Kidney (tissue), 14 donors: Measurements from ENCODE around the gene ABTB2. TPM values are rescaled to one million over a fixed set of nuclear protein-coding genes. Genes with fewer than 3 reads are reported as not detected.

Experiments
- DNase-seq, 5 donors: peaks; one replicate each; pipeline ENCODE4 v3.0.0-alpha.2; 2013 to 2020
- FAIRE-seq: peaks from 2 replicates; lab custom pipeline; 2012; peaks lifted over from hg19 to GRCh38; lab: Jason Lieb, UNC
- H3K27ac ChIP-seq, 2 donors: one replicate each; pipeline ENCODE4 v1.7.0; 2013; ENCODE audit warnings: low read depth in 2 of 2, low read length in 2 of 2, inconsistent platforms in 1 of 2
- H3K27me3 ChIP-seq: one replicate; pipeline ENCODE4 v1.7.1; 2013; ENCODE audit warnings: low read length, inconsistent platforms; ENCODE audit not compliant: control insufficient read depth, insufficient read depth
- H3K36me3 ChIP-seq, 3 donors: one replicate each; pipeline versions ENCODE4 v1.7.0 to v1.7.1; 2013; ENCODE audit warnings: low read length in 3 of 3, control low read depth in 1 of 3, inconsistent platforms in 1 of 3; ENCODE audit not compliant: insufficient read depth in 3 of 3, control insufficient read depth in 2 of 3
- H3K4me1 ChIP-seq, 3 donors: one replicate each; pipeline versions ENCODE4 v1.7.0 to v1.7.1; 2013; ENCODE audit warnings: low read length in 3 of 3, inconsistent platforms in 1 of 3, low read depth in 1 of 3; ENCODE audit not compliant: control insufficient read depth in 2 of 3, insufficient read depth in 2 of 3
- H3K4me3 ChIP-seq, 3 donors: one replicate each; pipeline versions ENCODE4 v1.7.0 to v1.8.1; 2013; ENCODE audit warnings: low read length in 3 of 3, control low read depth in 1 of 3, inconsistent platforms in 1 of 3
- H3K9ac ChIP-seq, 3 donors: one replicate each; pipeline versions ENCODE4 v1.7.0 to v1.7.1; 2013; ENCODE audit warnings: low read length in 3 of 3, control low read depth in 1 of 3, inconsistent platforms in 1 of 3
- H3K9me3 ChIP-seq, 3 donors: one replicate each; pipeline versions ENCODE4 v1.7.0 to v1.7.1; 2013; ENCODE audit warnings: low read length in 3 of 3, control low read depth in 1 of 3, inconsistent platforms in 1 of 3; ENCODE audit not compliant: control insufficient read depth in 2 of 3, insufficient read depth in 1 of 3
- intact Hi-C: fragments of 100-400 bp; cut with DNase I; formaldehyde crosslinking; loops from one replicate; pipeline ENCODE4 v1.11.1; 2022
- polyA plus RNA-seq: library from polyadenylated mRNA; stranded (reverse); fragments of 350-450 nt; fragmentation: Illumina TruSeq; extraction: RNeasy Lipid Tissue Mini Kit (QIAGEN cat#74804); gene quantifications from one replicate; pipeline ENCODE4 v1.2.3, GENCODE V29; 2014; ENCODE audit warnings: low read depth, low replicate concordance; ENCODE audit not compliant: insufficient read depth
- total RNA-seq: library from RNA; stranded (reverse); fragmentation: NEBNext Ultra II Directional; extraction: Animal tissue kit (Norgen Biotek cat#: 25700); gene quantifications from one replicate; pipeline ENCODE4 v1.2.1, GENCODE V29; 2021
- TF ChIP-seq, protein P1 (sequence below): IDR thresholded peaks from 3 replicates; pipeline ENCODE4 v1.5.1; 2012; ENCODE audit warnings: mild to moderate bottlenecking, moderate library complexity, borderline replicate concordance; ENCODE audit not compliant: insufficient read depth; ENCODE audit errors: extremely low read depth
- donor health status: control.
- donor health status: control.
- donor health status: control.
- donor health status: control.
- donor health status: control.
- donor health status: DM: yes; HTN: yes; CAD: no.
- donor health status: Normal renal cell carcinoma (clear cell type).

ABTB2 gene
- total and polyA plus RNA-seq, 2 donors from 2014 or later: 7.6 to 22.1 TPM

DNA sequence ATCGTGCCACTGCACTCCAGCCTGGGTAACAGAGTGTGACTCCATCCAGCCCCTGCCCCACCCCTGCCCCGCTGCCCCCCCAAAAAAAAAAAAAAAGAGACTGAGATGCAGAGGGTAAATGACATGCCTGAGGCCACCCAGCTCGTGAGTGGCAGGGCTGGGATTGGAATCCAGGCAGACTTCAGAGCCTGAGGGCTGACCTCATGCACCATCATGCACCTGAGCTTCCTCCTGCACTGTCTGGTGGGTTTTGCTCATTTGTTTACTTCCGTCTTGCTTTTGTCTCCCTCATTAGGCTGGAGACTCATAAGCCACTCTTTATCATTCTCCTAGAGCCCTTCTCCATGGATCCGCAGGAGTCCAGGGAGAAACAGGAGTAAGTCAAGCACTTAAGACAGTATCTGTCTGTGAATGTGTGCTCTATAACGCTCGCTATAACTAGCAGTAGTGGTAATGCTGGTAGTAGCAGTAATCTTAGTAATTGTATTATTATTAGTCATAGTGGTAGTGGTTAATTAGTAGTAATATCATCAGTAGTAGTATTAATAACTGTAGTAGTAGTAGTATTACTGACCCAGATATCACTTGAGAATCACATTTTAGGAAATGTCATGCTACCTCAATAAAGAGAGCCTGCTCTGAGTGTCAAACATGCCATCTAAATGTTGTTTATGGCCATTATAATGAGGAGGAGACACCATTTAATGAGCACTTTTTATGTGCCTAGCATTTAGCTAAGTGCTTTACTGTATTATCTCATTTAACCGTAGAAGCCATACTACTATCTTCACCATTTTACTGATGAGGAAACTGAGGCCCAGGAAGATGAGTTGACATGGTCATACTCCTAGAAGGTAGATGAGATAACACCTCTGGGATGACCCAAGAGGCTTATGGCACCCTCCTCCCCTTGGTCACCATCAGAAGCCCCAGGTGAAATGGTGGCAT, 167.3 kb downstream of the ABTB2 start:
- Histone ChIP-seq H3K27ac (no peak overlapping the region), H3K27me3 (no peaks in the 10 kb centered on the region), H3K4me3 (no peak overlapping the region), H3K9me3 (no peaks in the 10 kb centered on the region), H3K9ac (no peak overlapping the region), H3K4me1 (peaks cover 0 to 16% (median 3%) of the 10 kb centered on the region in 3 donors), H3K36me3 (no peaks in the 10 kb centered on the region)
- no peak for FAIRE-seq
- TF ChIP-seq, protein P1, sequence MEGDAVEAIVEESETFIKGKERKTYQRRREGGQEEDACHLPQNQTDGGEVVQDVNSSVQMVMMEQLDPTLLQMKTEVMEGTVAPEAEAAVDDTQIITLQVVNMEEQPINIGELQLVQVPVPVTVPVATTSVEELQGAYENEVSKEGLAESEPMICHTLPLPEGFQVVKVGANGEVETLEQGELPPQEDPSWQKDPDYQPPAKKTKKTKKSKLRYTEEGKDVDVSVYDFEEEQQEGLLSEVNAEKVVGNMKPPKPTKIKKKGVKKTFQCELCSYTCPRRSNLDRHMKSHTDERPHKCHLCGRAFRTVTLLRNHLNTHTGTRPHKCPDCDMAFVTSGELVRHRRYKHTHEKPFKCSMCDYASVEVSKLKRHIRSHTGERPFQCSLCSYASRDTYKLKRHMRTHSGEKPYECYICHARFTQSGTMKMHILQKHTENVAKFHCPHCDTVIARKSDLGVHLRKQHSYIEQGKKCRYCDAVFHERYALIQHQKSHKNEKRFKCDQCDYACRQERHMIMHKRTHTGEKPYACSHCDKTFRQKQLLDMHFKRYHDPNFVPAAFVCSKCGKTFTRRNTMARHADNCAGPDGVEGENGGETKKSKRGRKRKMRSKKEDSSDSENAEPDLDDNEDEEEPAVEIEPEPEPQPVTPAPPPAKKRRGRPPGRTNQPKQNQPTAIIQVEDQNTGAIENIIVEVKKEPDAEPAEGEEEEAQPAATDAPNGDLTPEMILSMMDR: no peak
- DNase-seq: no peak
- intact Hi-C loops: no loop called here

DNA sequence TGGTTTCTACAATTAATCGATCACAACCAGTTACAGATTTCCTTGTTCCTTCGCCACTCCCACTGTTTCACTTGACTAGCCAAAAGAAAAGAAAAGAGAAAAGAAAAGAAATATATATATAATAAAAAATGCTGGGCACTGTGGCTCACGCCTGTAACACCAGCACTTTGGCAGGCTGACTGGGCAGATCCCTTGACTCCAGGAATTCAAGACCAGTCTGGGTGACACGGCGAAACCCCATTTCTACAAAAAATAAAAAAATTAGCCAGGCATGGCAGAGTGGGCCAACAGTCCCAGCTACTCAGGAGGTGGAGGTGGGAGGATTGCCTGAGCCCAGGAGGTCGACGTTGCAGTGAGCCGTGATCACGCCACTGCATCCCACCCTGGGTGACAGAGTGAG, 168.6 kb downstream of the ABTB2 start:
- Histone ChIP-seq H3K9ac (no peak overlapping the region), H3K4me1 (peaks cover 0 to 18% (median 6%) of the 10 kb centered on the region in 3 donors), H3K27me3 (no peaks in the 10 kb centered on the region), H3K27ac (no peak overlapping the region), H3K9me3 (no peaks in the 10 kb centered on the region), H3K36me3 (no peaks in the 10 kb centered on the region), H3K4me3 (no peak overlapping the region)
- no peak for FAIRE-seq
- intact Hi-C loops: no loop called here
- TF ChIP-seq, protein P1: no peak
- DNase-seq: no peak

DNA sequence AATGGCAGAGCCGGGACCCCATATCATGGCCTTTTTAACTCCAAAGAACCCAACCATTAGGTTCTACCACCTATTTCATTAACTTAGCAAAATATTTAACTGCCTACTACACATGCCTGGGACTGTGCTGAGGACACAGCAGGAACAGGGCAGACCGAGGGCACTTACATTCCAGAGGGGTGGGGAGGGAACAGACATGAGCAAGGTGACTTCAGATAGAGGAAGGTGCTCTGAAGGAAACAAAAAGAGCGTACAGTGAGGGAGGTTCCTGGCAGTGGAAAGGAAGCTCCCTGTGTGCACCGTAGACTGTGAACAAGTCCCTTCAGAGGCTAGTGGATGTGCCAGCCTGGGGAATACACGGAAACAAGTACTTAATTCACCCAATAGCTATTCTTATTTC, 169.6 kb downstream of the ABTB2 start:
- FAIRE-seq (no peak), DNase-seq (peak in 1 of 5 donors; percentile 32)
- Histone ChIP-seq H3K36me3 (no peaks in the 10 kb centered on the region), H3K4me3 (no peak overlapping the region), H3K4me1 (peaks cover 0 to 24% (median 11%) of the 10 kb centered on the region in 3 donors), H3K27ac (no peak overlapping the region), H3K27me3 (no peaks in the 10 kb centered on the region), H3K9ac (peak overlapping the region in 1 of 3 donors; percentile 14), H3K9me3 (no peaks in the 10 kb centered on the region)
- TF ChIP-seq, protein P1: no peak
- intact Hi-C loops: no loop called here
